Naive B cell (primary cell): ENCODE data around the gene DEPP1. TPM values are rescaled to one million over a fixed set of nuclear protein-coding genes. Genes with fewer than 3 reads are reported as not detected.

Experiments
- ATAC-seq, 2 donors: fragments of 150-1000 bp; cut with Tn5 transposase; 2 replicates each; pipeline ENCODE4 v1.10.0; 2021; ENCODE audit warnings: low read depth in 2 of 2, mild to moderate bottlenecking in 2 of 2, moderate library complexity in 2 of 2
- DNase-seq: peaks from one replicate; pipeline ENCODE4 v3.0.0; 2022
- H3K27ac Mint-ChIP-seq, 6 donors: one replicate each; pipeline ENCODE4 v1.8.0; 2020 to 2022; ENCODE audit warnings: mild to moderate bottlenecking in 6 of 6, mixed read lengths in 6 of 6, moderate library complexity in 5 of 6, inconsistent platforms in 2 of 6
- H3K27me3 Mint-ChIP-seq, 3 donors: one replicate each; pipeline ENCODE4 v1.8.0; 2021 to 2022; ENCODE audit warnings: mixed read lengths in 3 of 3, mild to moderate bottlenecking in 1 of 3
- H3K36me3 Mint-ChIP-seq, 2 donors: one replicate each; pipeline ENCODE4 v1.8.0; 2020 to 2022; ENCODE audit warnings: mixed read lengths in 2 of 2, inconsistent platforms in 1 of 2, mild to moderate bottlenecking in 1 of 2
- H3K4me1 Mint-ChIP-seq, 3 donors: one replicate each; pipeline ENCODE4 v1.8.0; 2020 to 2022; ENCODE audit warnings: mixed read lengths in 3 of 3, inconsistent platforms in 1 of 3, mild to moderate bottlenecking in 1 of 3, moderate library complexity in 1 of 3
- H3K4me3 Mint-ChIP-seq, 8 donors: one replicate each; pipeline ENCODE4 v1.8.0; 2020 to 2022; ENCODE audit warnings: mild to moderate bottlenecking in 8 of 8, mixed read lengths in 8 of 8, moderate library complexity in 8 of 8, inconsistent platforms in 2 of 8
- H3K9me3 Mint-ChIP-seq, 7 donors: one replicate each; pipeline ENCODE4 v1.8.0; 2020 to 2022; ENCODE audit warnings: mixed read lengths in 7 of 7, mild to moderate bottlenecking in 5 of 7, inconsistent platforms in 2 of 7, moderate library complexity in 1 of 7
- polyA plus RNA-seq, 6 donors: library from polyadenylated mRNA; unstranded; fragments of 300-500 nt; fragmentation: Illumina TruSeq; gene quantifications; one replicate each; pipeline ENCODE4 v1.2.3, GENCODE V29; 2021; ENCODE audit warnings: low read depth in 6 of 6

Gene DEPP1
- polyA plus RNA-seq, 6 donors from 2014 or later: not detected

DNA sequence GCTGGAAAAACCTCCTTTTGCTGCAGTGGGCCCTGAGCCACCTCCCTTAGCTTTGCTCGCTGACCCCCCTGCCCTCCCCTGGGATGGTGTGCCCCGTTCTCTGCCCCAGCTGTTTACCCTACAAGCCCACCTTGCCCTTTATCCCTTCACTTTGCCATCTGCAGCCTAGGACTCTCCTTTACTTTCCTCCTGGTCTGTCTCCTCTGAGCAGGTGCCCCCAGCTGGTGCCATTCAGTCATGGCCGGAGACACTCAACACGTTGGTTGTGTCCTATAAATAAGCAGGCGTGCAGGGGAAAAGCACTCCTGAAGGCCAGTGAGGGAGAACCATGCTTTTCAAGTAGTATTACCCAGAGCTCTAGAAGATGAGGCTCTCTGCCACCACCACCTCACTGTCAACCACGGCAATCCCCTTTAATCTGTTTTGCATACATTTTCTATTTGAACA, 12.9 kb downstream of the DEPP1 start:
- Mint-ChIP-seq H3K4me1 (peaks cover 46 to 69% (median 60%) of the 10 kb centered on the region in 3 donors), H3K27ac (peak overlapping the region in 1 of 6 donors; percentile 29), H3K27me3 (peaks cover 0 to 15% (median 9%) of the 10 kb centered on the region in 3 donors), H3K36me3 (no peaks in the 10 kb centered on the region), H3K4me3 (peak overlapping the region in 1 of 8 donors; percentile 63), H3K9me3 (peaks cover 0 to 1% (median 0%) of the 10 kb centered on the region in 7 donors)
- no peak for DNase-seq
- ATAC-seq: no peak

DNA sequence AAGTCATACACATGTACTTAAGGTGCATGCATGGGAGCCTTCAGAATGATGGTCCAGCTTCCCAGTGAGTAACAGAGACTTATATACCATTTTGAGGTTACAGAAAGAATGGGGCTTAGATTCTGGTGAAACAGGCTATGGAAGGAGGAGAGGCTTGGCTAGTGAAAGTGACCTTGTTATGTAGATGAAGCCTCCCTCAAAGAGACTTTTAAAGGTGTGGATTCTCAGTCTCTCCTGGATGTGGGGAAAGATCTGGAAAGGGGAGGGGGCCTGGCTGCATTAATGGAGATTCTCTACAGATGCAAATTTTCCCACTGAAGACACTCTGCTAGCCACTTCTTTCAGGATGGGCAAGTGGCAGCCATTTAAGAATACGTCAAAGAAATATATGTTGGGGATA, 13.5 kb downstream of the DEPP1 start:
- Mint-ChIP-seq H3K36me3 (no peaks in the 10 kb centered on the region), H3K27ac (peak overlapping the region in 1 of 6 donors; percentile 29), H3K9me3 (peaks cover 0 to 1% (median 0%) of the 10 kb centered on the region in 7 donors), H3K4me1 (peaks cover 47 to 73% (median 64%) of the 10 kb centered on the region in 3 donors), H3K27me3 (peaks cover 0 to 15% (median 9%) of the 10 kb centered on the region in 3 donors), H3K4me3 (peak overlapping the region in 1 of 8 donors; percentile 11)
- ATAC-seq (no peak), DNase-seq (no peak)

DNA sequence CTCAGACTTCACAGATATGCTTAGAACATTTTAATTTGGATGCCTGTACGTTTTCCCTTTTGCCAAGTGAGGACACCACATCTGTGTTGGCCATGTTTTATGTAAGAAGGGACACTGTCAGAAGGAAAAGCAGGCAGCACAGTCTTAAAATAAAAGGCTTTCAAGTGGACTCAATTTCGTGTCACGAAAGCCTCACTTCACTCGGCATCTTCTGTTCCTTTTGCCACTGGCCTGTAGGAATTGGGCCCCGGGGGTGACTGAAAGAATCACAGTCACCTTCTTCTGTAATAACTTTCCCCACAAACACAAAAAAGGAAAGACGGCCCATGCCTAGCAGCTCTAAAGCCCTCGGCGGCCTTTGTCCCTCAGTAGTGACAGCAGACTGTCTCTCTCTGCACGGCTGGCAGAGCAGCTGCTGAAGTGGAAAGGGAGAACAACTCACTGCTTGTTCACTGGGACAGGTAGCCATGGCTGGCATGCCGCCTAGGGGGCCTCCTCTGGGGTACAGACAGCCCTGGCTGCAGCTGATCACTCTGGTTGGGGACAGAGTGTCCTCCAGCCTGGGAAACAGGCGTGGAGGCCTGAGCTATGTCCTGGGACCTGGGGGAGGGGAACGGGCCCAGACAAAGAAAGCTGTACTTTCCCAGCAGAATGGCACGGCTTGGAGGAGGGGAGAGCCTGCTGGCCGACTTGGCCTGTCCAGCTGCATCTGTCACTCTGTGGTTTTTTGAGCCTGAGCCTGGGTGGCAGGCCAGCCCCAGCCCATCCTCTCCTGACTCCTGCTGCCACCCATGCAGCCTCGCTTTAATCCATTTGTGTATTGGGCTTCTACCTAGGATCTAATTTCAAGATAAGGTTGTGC, 14.6 kb downstream of the DEPP1 start:
- Mint-ChIP-seq H3K4me1 (peaks cover 46 to 72% (median 65%) of the 10 kb centered on the region in 3 donors), H3K36me3 (no peaks in the 10 kb centered on the region), H3K27ac (peak overlapping the region in 1 of 6 donors; percentile 12), H3K9me3 (peaks cover 0 to 1% (median 0%) of the 10 kb centered on the region in 7 donors), H3K4me3 (peak overlapping the region in 4 of 8 donors; percentile 19 to 53 (median 40)), H3K27me3 (peaks cover 0 to 15% (median 9%) of the 10 kb centered on the region in 3 donors)
- no peak for DNase-seq
- no peak for ATAC-seq

DNA sequence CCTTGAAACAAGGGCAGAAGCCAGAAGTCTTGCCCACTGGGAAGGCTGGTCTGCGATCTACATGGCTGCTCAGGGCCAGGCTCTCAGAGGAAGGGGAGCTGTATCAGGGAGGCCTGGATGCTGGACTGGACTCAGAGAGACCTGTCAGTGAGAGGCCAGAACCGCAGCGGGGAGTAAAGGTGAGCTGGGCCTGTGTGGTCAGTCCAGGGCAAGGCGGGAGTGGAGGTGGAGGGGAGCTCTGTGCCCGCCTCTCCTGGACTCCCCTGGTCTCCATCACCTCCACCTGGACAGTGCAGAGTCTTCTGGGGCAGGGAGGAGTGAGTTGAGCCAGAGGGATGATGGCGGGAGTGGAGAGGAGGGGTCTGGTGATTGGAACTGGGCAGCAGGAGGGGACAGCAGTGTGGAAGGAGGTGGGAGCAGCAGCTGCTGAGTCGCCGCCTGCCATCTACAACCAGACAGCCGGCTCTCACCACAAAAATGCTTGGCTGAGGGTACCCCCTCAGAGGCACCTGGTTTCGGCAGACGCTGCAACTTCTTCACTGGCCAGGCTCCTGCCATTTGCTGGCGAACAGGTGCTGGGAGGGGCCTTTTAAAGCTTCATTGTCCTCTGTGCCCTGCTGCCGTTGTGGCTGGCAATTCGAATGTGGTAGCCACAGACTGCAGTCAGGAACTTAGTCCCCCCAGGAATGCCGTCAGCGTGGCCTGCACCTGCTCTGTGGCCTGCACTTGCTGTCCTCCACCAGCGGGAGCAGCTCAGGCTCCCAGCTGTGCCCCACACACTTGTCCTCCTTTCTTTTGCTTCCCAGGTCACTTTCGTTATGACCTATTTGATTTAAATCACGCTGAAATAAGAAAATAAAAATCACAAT, 15.5 kb downstream of the DEPP1 start:
- H3K36me3 Mint-ChIP-seq: no peaks in the 10 kb centered on the region
- ATAC-seq (peak in 1 of 2 donors; percentile 9), DNase-seq (no peak)
- peak overlapping the region in 6 of 8 donors; percentile 19 to 77 (median 40) for H3K4me3 Mint-ChIP-seq
- peaks cover 0 to 15% (median 9%) of the 10 kb centered on the region in 3 donors for H3K27me3 Mint-ChIP-seq
- no peaks in the 10 kb centered on the region for H3K9me3 Mint-ChIP-seq
- peak overlapping the region in 2 of 6 donors; percentile 37 to 66 for H3K27ac Mint-ChIP-seq
- peaks cover 47 to 72% (median 65%) of the 10 kb centered on the region in 3 donors for H3K4me1 Mint-ChIP-seq

DNA sequence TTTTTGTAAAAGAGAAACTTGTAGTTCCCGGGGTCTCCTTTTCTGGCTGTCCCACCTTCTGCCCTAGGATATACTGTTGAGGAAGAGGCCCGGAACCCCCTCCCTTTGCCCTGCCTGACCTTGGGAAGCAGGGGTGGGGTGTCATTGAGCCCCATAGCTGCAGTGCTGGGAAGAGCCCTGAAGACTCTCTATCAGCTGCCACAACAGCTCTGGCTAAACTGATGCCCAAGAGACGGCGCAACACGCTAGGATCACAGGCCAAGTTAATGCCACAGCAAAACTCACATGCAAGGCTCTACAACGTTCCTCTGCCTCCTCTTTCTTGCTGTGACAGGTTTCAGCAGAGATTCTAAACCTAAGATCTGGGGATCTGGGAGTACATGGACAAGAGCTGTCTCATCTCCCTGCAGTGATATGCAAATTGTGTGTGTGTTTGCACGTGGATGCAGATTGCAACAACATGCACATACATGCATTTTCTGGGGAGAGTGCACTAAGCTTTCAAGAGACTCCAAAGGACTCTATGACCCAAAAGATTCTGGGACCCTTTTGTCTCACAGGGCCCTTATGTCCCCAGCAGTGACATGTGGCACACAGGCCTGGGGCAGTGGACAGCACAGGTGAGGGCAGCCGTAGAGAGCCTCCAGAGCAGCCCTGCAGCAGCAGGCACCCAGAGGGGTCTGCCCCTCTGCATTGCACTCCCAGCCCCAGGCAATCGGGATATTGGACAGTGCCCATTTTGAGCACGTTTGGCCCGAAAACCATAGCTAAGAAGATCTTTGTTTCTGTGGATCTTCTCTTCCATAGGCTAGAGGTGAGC, 16.5 kb downstream of the DEPP1 start:
- DNase-seq (no peak), ATAC-seq (no peak)
- Mint-ChIP-seq H3K27ac (no peak overlapping the region), H3K4me3 (peak overlapping the region in 7 of 8 donors; percentile 5 to 71 (median 48)), H3K27me3 (peaks cover 0 to 15% (median 9%) of the 10 kb centered on the region in 3 donors), H3K4me1 (peaks cover 48 to 71% (median 59%) of the 10 kb centered on the region in 3 donors), H3K36me3 (no peaks in the 10 kb centered on the region), H3K9me3 (no peaks in the 10 kb centered on the region)

DNA sequence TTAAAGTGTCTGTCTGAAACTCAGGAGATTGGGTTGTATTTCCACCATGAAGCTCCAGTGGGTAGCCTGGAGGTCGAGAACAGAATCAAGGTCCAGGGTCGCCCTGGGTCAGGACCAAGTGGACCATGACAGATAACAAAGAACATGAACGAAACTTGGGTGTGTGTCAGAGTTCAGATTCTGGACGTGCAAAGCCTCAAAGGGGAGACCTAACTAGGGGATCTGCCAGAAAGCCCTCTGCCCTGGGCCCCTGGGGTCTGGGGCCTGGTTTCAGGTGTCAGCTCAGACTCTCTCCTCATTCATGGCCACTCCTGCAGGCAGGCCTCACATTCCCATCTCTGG, 17.4 kb downstream of the DEPP1 start:
- Mint-ChIP-seq H3K9me3 (peaks cover 0 to 3% (median 0%) of the 10 kb centered on the region in 7 donors), H3K27me3 (peaks cover 0 to 15% (median 9%) of the 10 kb centered on the region in 3 donors), H3K4me3 (peak overlapping the region in 6 of 8 donors; percentile 9 to 93 (median 58)), H3K27ac (no peak overlapping the region), H3K4me1 (peaks cover 46 to 74% (median 57%) of the 10 kb centered on the region in 3 donors), H3K36me3 (peaks cover under 1 to 5% of the 10 kb centered on the region in 2 donors)
- no peak for DNase-seq
- no peak for ATAC-seq

DNA sequence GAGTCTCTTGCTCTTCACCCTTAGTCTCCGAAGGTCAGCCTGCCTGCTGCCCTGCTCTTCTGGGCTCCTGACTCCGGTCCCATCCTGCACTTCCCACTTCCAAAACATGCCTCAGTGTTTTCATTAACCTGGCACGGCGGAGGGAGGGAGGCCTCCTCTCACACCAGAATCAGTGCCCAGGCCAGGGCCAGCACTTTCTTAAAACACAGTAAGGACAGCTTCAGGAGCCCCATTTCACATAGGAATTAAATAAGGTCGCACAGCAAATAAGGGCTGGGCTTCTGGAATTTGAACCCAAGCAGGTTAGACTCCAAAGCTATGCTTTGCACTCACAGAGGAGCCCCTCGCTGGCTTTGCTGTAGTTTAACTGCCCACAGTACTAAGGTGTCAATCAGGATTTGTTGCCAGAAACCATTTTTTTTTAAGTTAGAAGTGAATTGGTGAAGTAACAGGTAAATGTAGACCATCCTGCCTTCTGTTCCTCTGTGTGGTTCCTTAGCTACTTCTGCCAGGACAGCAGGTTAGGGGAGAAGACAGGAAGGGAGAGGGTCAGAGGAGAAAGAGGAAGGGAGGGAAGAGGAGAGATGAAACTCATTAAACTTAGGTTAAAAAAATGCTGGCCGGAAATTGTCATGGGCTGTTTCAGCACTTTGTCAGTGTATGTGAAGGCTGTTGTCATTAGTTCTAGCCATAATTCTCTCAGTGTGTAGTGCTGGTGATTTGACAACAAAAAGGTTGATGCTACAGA, 18.0 kb downstream of the DEPP1 start:
- Mint-ChIP-seq H3K9me3 (peaks cover 0 to 4% (median 0%) of the 10 kb centered on the region in 7 donors), H3K36me3 (peaks cover 6 to 10% of the 10 kb centered on the region in 2 donors), H3K27me3 (peaks cover 0 to 15% (median 9%) of the 10 kb centered on the region in 3 donors), H3K27ac (peak overlapping the region in 3 of 6 donors; percentile 50 to 90 (median 85)), H3K4me1 (peaks cover 40 to 74% (median 52%) of the 10 kb centered on the region in 3 donors), H3K4me3 (peak overlapping the region in 7 of 8 donors; percentile 4 to 93 (median 81))
- no peak for DNase-seq
- no peak for ATAC-seq

DNA sequence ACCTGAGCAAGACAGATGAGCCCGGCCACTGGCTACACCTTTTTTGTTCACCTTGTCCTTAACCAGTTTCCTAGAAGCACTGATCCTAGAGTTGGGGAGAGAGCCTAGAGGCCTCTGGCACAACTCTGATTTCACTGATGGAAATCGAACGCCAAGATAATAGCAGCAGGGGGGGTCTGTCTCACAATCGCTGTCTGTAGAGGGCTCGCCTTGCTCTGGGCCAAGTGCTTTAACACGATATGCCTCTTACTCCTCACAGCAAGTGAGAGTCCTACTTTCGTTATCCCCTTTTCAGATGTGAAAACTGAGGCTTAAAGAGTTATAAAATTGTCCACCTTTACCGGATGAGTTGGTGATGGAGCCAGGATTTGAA, 18.5 kb downstream of the DEPP1 start:
- peaks cover 38 to 70% (median 50%) of the 10 kb centered on the region in 3 donors for H3K4me1 Mint-ChIP-seq
- ATAC-seq: no peak
- H3K9me3 Mint-ChIP-seq: peaks cover 0 to 4% (median 0%) of the 10 kb centered on the region in 7 donors
- H3K36me3 Mint-ChIP-seq: peaks cover 8 to 10% of the 10 kb centered on the region in 2 donors
- no peak for DNase-seq
- peak overlapping the region in 7 of 8 donors; percentile 76 to 93 (median 86) for H3K4me3 Mint-ChIP-seq
- peak overlapping the region in 1 of 6 donors; percentile 50 for H3K27ac Mint-ChIP-seq
- H3K27me3 Mint-ChIP-seq: peaks cover 0 to 15% (median 9%) of the 10 kb centered on the region in 3 donors

DNA sequence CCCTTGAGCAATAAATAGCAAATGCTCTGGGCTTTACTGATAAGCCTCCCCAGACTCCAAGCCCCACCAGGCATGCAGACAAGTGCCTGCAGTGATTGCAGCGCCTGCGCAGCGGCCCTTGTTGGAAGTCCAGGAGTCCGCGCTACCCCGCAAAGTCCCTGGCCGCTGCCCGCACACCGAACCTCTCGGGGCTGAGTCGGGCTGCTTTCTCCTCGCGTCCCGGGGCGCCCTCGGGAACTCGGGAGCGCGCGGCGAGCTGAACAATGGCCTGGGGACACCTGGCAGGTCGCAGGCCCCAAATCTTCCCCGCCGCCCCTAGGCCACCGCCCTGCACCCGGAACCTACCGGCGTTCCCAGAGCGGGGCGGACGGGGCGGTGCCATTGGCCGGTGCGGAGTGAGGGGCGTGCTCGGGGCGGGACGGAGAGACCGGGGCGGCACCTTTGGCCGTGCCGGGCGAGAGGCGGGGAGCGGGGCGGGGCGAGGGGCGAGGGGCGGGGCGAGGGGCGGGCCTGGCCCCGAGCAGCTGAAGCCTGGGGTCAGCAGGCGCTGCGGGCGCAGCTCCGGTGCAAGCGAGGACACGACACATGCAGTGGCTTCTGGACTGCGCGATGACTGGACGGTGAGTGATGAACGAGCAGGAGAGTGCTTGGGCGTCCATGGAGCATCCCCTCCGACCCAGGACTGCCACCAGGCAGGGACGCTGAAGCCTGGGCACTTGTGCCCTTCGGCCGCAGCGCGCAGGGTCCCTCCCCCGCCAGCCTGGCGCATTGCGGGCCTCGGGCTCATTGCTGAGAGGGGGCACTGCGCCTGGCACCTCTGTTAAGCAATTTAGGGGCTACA, 19.1 kb downstream of the DEPP1 start, which contains the start of gene RASSF4:
Gene RASSF4 (plus strand): TSS at position 556 of the 841 bp plus-strand sequence. CDS start 10,401 bp downstream, outside the sequence.
- ATAC-seq (peak; percentile 99), DNase-seq (peak; percentile 90)
- Mint-ChIP-seq H3K4me1 (peaks cover 37 to 70% (median 50%) of the 10 kb centered on the region in 3 donors), H3K4me3 (peak within 1 kb of the TSS; percentile 81 to 93 (median 90)), H3K27me3 (peaks cover 0 to 15% (median 9%) of the 10 kb centered on the region in 3 donors), H3K9me3 (peaks cover 0 to 4% (median 0%) of the 10 kb centered on the region in 7 donors), H3K36me3 (peaks cover 8 to 10% of the 10 kb centered on the region in 2 donors), H3K27ac (peak within 1 kb of the TSS in 5 of 6 donors; percentile 54 to 92 (median 80))

DNA sequence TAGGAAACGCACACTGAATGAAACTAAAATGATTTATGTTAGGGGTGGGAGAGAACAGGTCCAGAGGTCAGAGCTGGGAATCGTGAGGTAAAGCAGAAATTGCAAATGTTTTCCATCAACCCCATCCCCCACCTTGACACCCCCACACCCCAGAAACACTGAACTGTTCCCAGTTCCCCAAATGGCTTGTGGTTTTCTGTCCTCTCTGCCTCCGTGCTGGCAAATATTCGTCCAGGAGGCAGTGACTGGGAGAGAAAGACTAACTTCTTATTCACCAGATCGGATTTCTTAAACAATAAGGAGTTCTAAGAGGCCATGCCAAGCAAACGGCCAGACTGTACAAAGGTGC, 19.7 kb downstream of the DEPP1 start:
- Mint-ChIP-seq H3K4me1 (peaks cover 37 to 64% (median 44%) of the 10 kb centered on the region in 3 donors), H3K27me3 (peaks cover 0 to 15% (median 9%) of the 10 kb centered on the region in 3 donors), H3K9me3 (peaks cover 0 to 4% (median 0%) of the 10 kb centered on the region in 7 donors), H3K36me3 (peaks cover 8 to 10% of the 10 kb centered on the region in 2 donors), H3K4me3 (peak overlapping the region; percentile 81 to 93 (median 90)), H3K27ac (peak overlapping the region in 5 of 6 donors; percentile 54 to 92 (median 80))
- ATAC-seq: no peak
- no peak for DNase-seq
